Activated T-helper 1 cell treated with anti-CD3 and anti-CD28 coated beads, Interleukin-2, amount 50 U/mL, for 16 hours (primary cell): ENCODE measurements around the gene UBXN2A.

Experiments used
- DNase-seq, 2 donors: peaks; one replicate each; pipeline ENCODE4 v3.0.0-alpha.2; 2020; ENCODE audit warnings: low read depth in 1 of 2, low spot score in 1 of 2

UBXN2A gene

GRCh38 chr2:23939987-23940717 lies at the start of gene UBXN2A:
UBXN2A (plus strand) TSS chr2:23940463; CDS start chr2:23958315, 17,852 bp downstream.
- peak; percentile 43 to 59 for DNase-seq

GRCh38 chr2:23900133-23900532 lies 40.1 kb upstream of the UBXN2A start:
- DNase-seq: no peak

- no peak for DNase-seq
These were observed 39.5 kb upstream of the UBXN2A start for GRCh38 chr2:23900541-23901322.

GRCh38 chr2:23901966-23902846 lies 38.1 kb upstream of the UBXN2A start:
- no peak for DNase-seq

- no peak for DNase-seq
These were observed 37.2 kb upstream of the UBXN2A start for GRCh38 chr2:23903034-23903433.

GRCh38 chr2:23904215-23904614 lies 36.0 kb upstream of the UBXN2A start:
- no peak for DNase-seq

- no peak for DNase-seq
These were observed 35.6 kb upstream of the UBXN2A start for GRCh38 chr2:23904692-23905091.

- DNase-seq: no peak
These were observed 35.1 kb upstream of the UBXN2A start for GRCh38 chr2:23905155-23905554.

- no peak for DNase-seq
These were observed 28.2 kb upstream of the UBXN2A start for GRCh38 chr2:23912054-23912453.

GRCh38 chr2:23915327-23915726 lies 24.9 kb upstream of the UBXN2A start:
- no peak for DNase-seq

- no peak for DNase-seq
These were observed 23.4 kb upstream of the UBXN2A start for GRCh38 chr2:23916727-23917405.

GRCh38 chr2:23918837-23919489 lies 21.3 kb upstream of the UBXN2A start:
- DNase-seq: no peak

GRCh38 chr2:23924589-23925359 lies 15.5 kb upstream of the UBXN2A start:
- no peak for DNase-seq

- peak; percentile 5 to 17 for DNase-seq
These were observed 14.5 kb upstream of the UBXN2A start for GRCh38 chr2:23925702-23926289.

GRCh38 chr2:23926290-23926749 lies 13.9 kb upstream of the UBXN2A start:
- peak in 1 of 2 donors; percentile 13 for DNase-seq

- peak; percentile 81 to 92 for DNase-seq
These were observed 13.3 kb upstream of the UBXN2A start, which contains the start of gene ATAD2B for GRCh38 chr2:23926750-23927571. ATAD2B (minus strand) TSS chr2:23927123; CDS start chr2:23926770, 353 bp downstream.

GRCh38 chr2:23934259-23934658 lies 6.0 kb upstream of the UBXN2A start:
- DNase-seq: no peak
